G401.6 (cell line): ENCODE data around the gene THSD7B.
"Not testable (repeated sequence)": the region's sequence is repeated elsewhere in the genome, so short reads cannot be mapped to it uniquely, and the experiment has no call there.

Source experiments
- FAIRE-seq: peaks from 2 replicates; lab custom pipeline; 2012; peaks lifted over from hg19 to GRCh38; lab: Jason Lieb, UNC

Gene THSD7B

GRCh38 chr2:136957044-136957443 is 191.7 kb downstream of the THSD7B start:
- no peak for FAIRE-seq

DNA sequence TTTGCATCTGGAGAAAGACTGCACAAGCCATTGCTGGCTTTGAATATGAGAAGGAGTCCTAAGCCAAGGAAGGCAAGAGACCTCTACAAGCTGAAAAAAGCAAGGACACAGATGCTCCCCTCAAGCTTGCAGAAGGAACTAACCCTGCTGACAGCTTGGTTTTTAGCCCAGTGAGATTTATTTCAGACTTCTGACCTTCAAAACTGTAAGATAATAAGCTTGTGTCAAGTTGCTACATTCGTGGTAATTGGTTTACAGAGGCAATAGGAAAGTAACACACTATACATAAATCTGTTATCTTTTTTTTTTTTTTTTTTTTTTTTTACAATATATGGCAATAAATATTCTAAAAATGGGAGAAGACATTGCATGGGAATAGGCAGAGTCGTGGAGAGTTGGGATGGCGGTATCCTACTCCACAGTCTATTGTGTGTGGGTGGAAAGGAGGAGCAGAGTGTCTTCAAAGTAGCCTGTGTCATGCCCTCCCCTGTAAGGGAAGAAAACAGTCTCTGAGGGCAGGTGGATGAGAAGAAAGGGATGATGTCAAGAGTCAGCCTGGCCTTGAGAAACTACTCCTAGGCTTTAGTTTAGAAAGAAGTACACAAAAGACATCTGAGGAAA is 196.9 kb downstream of the THSD7B start:
- no peak for FAIRE-seq

DNA sequence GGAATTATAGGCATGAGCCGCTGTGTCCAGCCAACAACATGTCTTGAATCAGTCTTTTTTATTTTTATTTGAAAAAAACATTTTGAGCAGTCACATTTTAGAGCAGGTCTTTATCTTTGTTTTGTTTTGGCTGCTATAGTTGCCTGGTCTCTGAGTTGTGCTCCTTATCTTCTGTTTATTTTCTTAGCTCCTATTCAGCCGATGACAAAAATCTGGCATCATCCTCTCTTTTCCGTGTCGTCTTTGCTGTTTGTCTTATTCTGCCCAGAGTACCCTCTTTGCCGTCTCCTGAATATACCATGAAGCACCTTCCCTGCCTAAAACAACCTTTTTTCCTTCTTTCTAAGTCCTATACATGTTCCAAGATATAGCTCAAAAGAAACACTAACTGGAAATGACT is 201.1 kb downstream of the THSD7B start:
- FAIRE-seq = no peak

DNA sequence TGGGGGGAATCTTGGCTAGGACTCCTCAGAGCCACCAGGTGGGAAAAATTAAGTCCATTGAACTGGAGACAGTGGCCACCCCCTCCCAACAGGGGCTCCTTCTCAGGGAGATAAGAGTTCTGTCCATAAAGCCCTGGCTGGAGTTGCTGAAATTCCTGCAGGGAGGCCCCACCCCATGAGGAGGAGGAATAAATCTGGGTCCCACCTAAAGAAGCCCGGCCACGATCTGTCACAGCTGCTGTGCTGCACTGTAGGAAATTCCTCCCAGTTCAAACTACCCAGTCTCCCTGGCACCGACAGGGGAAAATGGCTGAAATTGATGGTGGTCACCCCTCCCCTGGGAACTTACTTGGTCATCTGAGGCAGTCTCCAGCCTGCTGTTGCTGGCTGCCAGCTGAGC is 215.0 kb downstream of the THSD7B start:
- FAIRE-seq = no peak

DNA sequence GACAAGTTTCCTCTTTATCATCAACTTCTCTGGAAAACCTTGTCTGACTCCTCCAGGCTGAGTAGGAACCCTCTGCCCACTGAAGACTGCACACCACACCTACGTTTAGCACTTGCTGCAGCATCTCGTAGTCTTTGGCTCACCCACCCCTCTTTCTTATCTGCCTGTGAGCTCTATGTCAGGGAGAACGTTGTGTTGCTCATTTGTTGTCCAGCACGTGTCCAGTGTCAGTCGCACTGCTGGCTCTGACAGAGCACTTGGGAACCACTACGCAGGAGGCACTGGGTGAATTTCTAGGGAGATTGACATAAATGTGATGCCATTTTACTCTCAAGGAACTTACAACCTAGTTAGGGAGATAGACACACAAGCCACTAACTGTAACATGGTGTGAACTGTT is 216.3 kb downstream of the THSD7B start:
- FAIRE-seq = not testable (repeated sequence)

GRCh38 chr2:136985044-136985443 is 219.7 kb downstream of the THSD7B start:
- no peak for FAIRE-seq

GRCh38 chr2:136986605-136987221 is 221.4 kb downstream of the THSD7B start:
- FAIRE-seq = no peak

- FAIRE-seq = no peak
Observed at GRCh38 chr2:136990316-136990715, 225.0 kb downstream of the THSD7B start.

DNA sequence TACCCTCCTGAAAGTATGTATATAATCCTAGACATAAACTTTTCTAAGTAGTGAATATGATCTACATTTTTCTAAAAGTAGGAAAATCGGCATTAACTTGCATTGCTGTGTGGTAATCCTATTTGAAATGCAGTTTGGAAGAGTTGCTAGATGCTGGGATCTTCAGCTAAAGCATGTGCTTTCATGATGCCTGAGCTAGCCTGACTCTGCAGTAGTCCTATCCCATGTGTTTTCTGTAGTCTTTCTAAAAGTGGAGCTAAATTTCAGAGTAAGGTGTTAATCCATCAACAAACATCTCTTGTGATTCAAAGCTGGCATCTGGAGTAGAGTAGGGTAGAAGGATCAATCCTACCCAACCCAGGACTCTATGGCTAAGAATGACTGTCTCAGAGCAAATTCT is 229.4 kb downstream of the THSD7B start:
- no peak for FAIRE-seq

DNA sequence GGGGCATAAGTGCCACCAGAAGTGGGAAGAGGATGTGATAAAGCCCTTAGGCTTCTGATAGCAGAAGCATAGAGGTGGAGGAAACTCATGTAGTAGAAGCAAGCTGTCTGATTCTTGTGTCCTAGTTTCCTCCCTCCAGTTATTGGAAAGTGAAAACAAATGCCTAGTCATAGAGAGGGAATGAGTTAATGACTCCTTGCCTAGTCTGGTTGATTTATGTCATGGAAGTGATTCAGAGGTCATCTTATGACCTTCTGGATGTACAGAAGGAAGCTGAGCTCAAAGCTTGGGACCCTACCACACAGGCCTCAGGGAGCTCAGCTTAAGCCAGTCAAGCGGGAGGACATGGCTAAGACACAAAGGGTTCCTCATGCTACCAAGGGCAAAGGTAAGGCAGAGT is 232.2 kb downstream of the THSD7B start:
- no peak for FAIRE-seq

GRCh38 chr2:137000811-137001210 is 235.5 kb downstream of the THSD7B start:
- FAIRE-seq = no peak

DNA sequence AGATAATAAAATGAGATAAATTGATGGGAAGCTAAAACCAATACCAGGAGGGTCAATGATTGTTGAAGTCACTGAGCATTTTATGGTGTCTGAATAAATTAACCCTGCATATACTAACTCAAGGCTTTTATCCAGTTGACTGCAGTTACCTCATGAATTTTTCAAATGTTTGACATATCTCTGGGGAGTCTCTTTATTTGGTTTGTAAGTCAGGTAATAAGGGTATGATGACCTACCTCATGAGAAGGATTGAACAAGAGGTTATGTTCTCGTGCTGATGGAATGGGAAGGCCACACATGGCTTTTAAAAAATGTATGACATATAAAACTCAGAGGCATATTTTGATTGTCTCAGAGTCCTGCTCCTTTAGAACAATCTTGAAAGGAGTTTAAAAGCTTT is 237.6 kb downstream of the THSD7B start:
- no peak for FAIRE-seq

DNA sequence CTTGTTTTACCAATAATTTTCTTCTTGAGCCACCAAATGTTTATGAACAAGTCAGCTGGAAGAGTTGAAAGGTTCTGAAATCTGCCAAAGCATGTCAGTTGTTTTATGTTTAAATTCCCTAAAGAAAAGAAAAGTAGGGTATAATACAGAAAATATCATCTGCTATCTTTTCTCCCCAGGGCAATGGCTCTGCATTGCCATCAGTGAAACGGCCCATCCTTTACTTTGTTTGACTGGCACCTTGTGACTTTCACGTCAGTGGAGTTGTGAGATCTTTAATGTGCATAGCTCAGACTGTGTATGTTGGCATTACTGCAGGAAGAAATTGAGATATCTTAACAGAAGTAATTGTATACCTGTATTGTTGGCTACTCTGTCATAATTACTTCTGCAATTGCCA is 239.9 kb downstream of the THSD7B start:
- FAIRE-seq = no peak

GRCh38 chr2:137007938-137008337 is 242.6 kb downstream of the THSD7B start:
- no peak for FAIRE-seq

GRCh38 chr2:137009953-137010352 is 244.6 kb downstream of the THSD7B start:
- FAIRE-seq = no peak

GRCh38 chr2:137020452-137021196 is 255.3 kb downstream of the THSD7B start:
- no peak for FAIRE-seq

DNA sequence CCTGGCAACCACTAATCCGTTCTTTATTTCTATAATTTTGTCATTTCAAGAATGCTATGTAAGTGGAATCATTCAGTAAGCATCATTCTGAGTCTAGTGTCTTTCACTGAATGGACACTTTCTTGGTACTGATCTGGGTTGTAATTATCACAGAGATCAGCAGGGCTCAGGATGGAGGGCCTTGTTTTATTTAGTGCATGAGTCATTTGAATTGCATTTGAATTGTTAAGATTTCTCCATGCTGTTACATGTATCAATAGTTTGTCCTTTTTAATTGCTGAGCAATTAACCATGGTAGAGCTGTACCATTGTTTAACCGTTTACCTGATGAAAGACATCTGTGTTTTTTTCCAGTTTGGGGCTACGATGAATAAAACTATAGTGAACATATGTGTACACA is 256.4 kb downstream of the THSD7B start:
- no peak for FAIRE-seq

GRCh38 chr2:137023205-137023604 is 257.9 kb downstream of the THSD7B start:
- FAIRE-seq = no peak

DNA sequence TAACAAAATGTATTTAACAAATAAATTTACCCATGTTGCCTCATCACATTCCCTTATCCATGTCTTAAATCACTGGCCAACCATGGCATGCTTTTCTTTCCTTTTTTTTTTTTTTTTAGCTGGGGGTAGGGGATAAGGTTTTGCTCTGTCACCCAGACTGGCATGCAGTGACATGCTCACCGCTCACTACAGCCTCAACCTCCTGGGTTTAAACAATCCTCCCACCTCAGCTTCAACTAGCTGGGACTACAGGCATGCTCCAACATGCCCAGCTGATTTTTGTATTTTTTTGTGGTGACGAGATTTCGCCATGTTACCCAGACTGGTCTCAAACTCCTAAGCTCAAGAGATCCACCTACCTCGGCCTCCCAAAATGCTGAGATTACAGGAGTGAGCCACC is 266.4 kb downstream of the THSD7B start:
- no peak for FAIRE-seq

GRCh38 chr2:137036619-137037018 is 271.3 kb downstream of the THSD7B start:
- no peak for FAIRE-seq

GRCh38 chr2:137039482-137040152 is 274.3 kb downstream of the THSD7B start:
- FAIRE-seq = no peak

GRCh38 chr2:137047369-137047768 is 282.0 kb downstream of the THSD7B start:
- no peak for FAIRE-seq

DNA sequence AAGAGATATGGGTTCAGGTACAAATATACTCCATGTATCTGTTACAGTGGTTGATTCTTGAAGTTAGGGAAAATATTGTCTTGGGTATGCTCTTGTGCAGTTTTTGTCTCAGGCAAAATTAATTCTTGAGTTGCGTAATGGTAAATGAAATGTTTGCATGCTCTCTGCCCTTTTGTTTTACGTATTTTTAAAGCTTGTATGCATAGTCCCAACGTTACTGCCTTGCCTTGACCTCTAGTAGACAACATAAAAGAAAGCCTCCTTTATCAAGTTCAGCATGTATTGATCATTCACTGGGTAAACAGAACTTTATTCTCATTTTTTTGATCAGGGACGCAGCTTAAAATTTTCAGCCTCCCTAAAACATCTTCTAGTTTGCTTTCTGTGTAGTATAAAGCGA is 283.1 kb downstream of the THSD7B start:
- FAIRE-seq = no peak
